GM18499 (cell line): ENCODE data around the gene B3GAT1.
"Not testable (repeated sequence)": the region's sequence is repeated elsewhere in the genome, so short reads cannot be mapped to it uniquely, and the experiment has no call there.

ENCODE experiments used
- ATAC-seq: cut with Tn5 transposase; IDR thresholded peaks from one replicate; pipeline ENCODE4 v1.9.1; 2021; ENCODE audit warnings: moderate number of reproducible peaks; ENCODE audit not compliant: insufficient read depth, unreplicated experiment

Gene B3GAT1

GRCh38 chr11:134360050-134360835 lies 51.8 kb downstream of the B3GAT1 start:
- ATAC-seq, result no peak

- no peak for ATAC-seq
These were observed 52.4 kb downstream of the B3GAT1 start for GRCh38 chr11:134359646-134360045.

- no peak for ATAC-seq
These were observed 53.1 kb downstream of the B3GAT1 start for GRCh38 chr11:134358856-134359490.

- ATAC-seq, result no peak
These were observed 53.7 kb downstream of the B3GAT1 start for GRCh38 chr11:134358165-134358855.

- ATAC-seq, result no peak
These were observed 54.5 kb downstream of the B3GAT1 start for GRCh38 chr11:134357545-134357839.

- no peak for ATAC-seq
These were observed 55.1 kb downstream of the B3GAT1 start for GRCh38 chr11:134356656-134357544.

GRCh38 chr11:134355656-134356055 lies 56.4 kb downstream of the B3GAT1 start:
- ATAC-seq, result no peak

GRCh38 chr11:134355136-134355535 lies 56.9 kb downstream of the B3GAT1 start:
- no peak for ATAC-seq

GRCh38 chr11:134352111-134352510 lies 59.9 kb downstream of the B3GAT1 start:
- ATAC-seq, result no peak

- peak; percentile 51 for ATAC-seq
These were observed 61.7 kb downstream of the B3GAT1 start for GRCh38 chr11:134350381-134350780.

GRCh38 chr11:134349802-134350355 lies 62.2 kb downstream of the B3GAT1 start:
- ATAC-seq, result no peak

GRCh38 chr11:134349109-134349801 lies 62.8 kb downstream of the B3GAT1 start:
- no peak for ATAC-seq

GRCh38 chr11:134347441-134347840 lies 64.6 kb downstream of the B3GAT1 start:
- ATAC-seq, result no peak

GRCh38 chr11:134346976-134347350 lies 65.1 kb downstream of the B3GAT1 start:
- ATAC-seq, result no peak

GRCh38 chr11:134346101-134346975 lies 65.7 kb downstream of the B3GAT1 start:
- ATAC-seq, result no peak

- no peak for ATAC-seq
These were observed 66.8 kb downstream of the B3GAT1 start for GRCh38 chr11:134345237-134345550.

- not testable (repeated sequence) for ATAC-seq
These were observed 67.4 kb downstream of the B3GAT1 start for GRCh38 chr11:134344497-134345236.

GRCh38 chr11:134343646-134344045 lies 68.4 kb downstream of the B3GAT1 start:
- ATAC-seq, result no peak
